ENCODE measurements around the gene CD1E. TPM values are rescaled to one million over a fixed set of nuclear protein-coding genes. Genes with fewer than 3 reads are reported as not detected.

CD1E gene
- total RNA-seq, 3 donors from 2014 or later (not counting 1 experiment from before 2014, with no cell fraction given) = 0.73 TPM; not detected in 2

DNA sequence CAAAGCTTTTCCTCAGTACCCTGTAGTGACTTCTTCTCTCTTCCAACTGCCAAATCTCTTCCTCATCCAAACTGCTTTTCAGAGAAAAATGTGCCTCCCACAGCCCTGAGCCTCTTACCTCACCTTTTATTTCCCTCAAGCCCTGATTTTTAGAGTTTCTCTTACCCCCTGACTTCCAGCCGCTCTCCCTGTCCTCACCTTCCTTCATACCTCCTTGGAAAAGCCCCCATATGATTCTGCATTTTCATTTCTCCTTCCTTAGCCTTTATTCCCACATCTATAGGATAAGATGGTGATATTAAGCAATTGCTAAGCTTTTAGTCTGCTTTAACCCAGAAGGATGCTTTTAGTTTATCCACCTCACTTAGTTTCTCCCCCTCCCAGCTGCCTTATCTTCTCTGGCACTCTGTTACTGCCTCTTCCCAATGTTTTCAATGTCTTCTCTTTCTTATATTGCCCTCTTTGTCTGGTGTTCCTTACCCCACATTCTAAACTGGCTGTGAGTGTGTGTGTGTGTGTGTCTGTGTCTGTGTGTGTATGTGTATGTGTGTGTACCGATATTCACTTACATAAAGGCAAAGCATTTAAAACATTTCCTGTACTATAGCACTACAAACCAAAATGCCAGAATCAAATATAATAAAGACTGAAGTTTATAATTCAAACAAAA is 22.1 kb upstream of the CD1E start, which contains the start of gene CD1B:
CD1B (minus strand) TSS at position 51 of the 670 bp plus-strand sequence. CDS start 108 bp downstream, outside the sequence.
- H3K9me3 ChIP-seq (ENCODE audit: control insufficient read depth, insufficient read depth, low read length) = no peaks in the 10 kb centered on the region
- Mint-ChIP-seq H3K27ac (no peak within 1 kb of the TSS), H3K9me3 (no peaks in the 10 kb centered on the region), H3K4me3 (no peak within 1 kb of the TSS), H3K27me3 (ENCODE audit: low read depth in 2 of 2) (no peaks in the 10 kb centered on the region), H3K36me3 (no peaks in the 10 kb centered on the region), H3K4me1 (peaks cover 13 to 15% of the 10 kb centered on the region in 2 donors)
- H3K36me3 ChIP-seq (ENCODE audit: control insufficient read depth, insufficient read depth, low read length) = no peaks in the 10 kb centered on the region
- no peak for ATAC-seq
- no peak within 1 kb of the TSS for H3K4me3 ChIP-seq (ENCODE audit: low read length)
- H3K4me1 ChIP-seq (ENCODE audit: control insufficient read depth, insufficient read depth, low read length) = no peaks in the 10 kb centered on the region
- no peak within 1 kb of the TSS for H3K27ac ChIP-seq (ENCODE audit: low read length)
- intact Hi-C loops (cut with micrococcal nuclease) = loop anchor here (2.0 kb wide), 1 partner anchor 127 kb away; no protein-coding TSS in a partner anchor
- no peak for DNase-seq
- no peak for TF ChIP-seq CTCF (IDR thresholded peaks at IDR 0.05)
- H3K27me3 ChIP-seq (ENCODE audit: control insufficient read depth, insufficient read depth, low read length) = no peaks in the 10 kb centered on the region
- 93% methylated on average over 1 of the region's 2 CpGs for WGBS (ENCODE audit: insufficient coverage)

DNA sequence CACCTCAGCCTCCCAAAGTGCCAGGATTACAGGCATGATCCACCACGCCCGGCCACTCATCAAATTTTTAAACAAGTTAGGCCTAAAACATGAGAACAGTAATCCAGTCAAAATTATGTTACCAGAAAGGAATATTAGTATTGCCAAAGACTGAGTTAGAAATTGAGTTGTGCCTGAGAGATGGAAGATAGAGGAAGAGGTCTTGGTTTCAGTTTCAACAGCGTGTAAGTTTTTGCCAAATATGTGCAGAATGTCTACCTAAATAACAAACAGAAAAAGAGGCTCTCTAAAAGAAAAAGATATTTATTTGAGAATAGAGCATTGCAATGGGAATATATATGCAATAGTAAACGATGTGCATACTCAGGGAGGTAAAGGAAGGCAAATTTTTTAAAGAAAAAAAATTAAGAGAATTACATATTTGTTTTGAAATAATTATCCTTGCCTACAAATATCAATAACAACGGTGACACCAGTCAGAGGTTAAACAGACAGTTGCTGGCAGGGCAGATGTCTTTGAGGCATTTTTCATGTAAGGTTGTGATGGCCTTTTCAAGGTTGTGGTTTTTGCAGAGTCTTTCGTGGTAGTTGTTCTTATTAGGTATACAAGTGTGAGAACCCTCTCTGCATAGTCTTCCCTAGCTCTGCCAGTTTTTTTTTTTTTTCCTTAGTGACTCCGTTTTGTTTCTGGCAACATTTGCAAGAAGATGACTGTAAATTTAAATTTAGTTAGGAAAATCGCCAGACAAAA is 20.1 kb upstream of the CD1E start:
- intact Hi-C loops (cut with micrococcal nuclease) = no loop called here
- Histone ChIP-seq H3K36me3 (ENCODE audit: control insufficient read depth, insufficient read depth, low read length) (no peaks in the 10 kb centered on the region), H3K4me1 (ENCODE audit: control insufficient read depth, insufficient read depth, low read length) (no peaks in the 10 kb centered on the region), H3K9me3 (ENCODE audit: control insufficient read depth, insufficient read depth, low read length) (no peaks in the 10 kb centered on the region), H3K27me3 (ENCODE audit: control insufficient read depth, insufficient read depth, low read length) (no peaks in the 10 kb centered on the region), H3K4me3 (ENCODE audit: low read length) (no peak overlapping the region), H3K27ac (ENCODE audit: low read length) (no peak overlapping the region)
- TF ChIP-seq CTCF (IDR thresholded peaks at IDR 0.05) = no peak
- DNase-seq (no peak), ATAC-seq (no peak)
- Mint-ChIP-seq H3K27me3 (ENCODE audit: low read depth in 2 of 2) (peaks cover 0 to under 1% of the 10 kb centered on the region in 2 donors), H3K4me3 (peak overlapping the region; percentile 40), H3K4me1 (peaks cover 13 to 15% of the 10 kb centered on the region in 2 donors), H3K27ac (no peak overlapping the region), H3K9me3 (no peaks in the 10 kb centered on the region), H3K36me3 (no peaks in the 10 kb centered on the region)
- 80% methylated on average over 3 of the region's 8 CpGs for WGBS (ENCODE audit: insufficient coverage)

- no peaks in the 10 kb centered on the region for H3K9me3 Mint-ChIP-seq
- 50% methylated on average over 2 of the region's 2 CpGs for WGBS (ENCODE audit: insufficient coverage)
- no peak overlapping the region for H3K27ac Mint-ChIP-seq
- H3K27me3 ChIP-seq (ENCODE audit: control insufficient read depth, insufficient read depth, low read length) = no peaks in the 10 kb centered on the region
- intact Hi-C loops (cut with micrococcal nuclease) = no loop called here
- peaks cover 5 to 8% of the 10 kb centered on the region in 2 donors for H3K27me3 Mint-ChIP-seq (ENCODE audit: low read depth in 2 of 2)
- TF ChIP-seq CTCF (IDR thresholded peaks at IDR 0.05) = no peak
- H3K4me3 ChIP-seq (ENCODE audit: low read length) = no peak overlapping the region
- no peaks in the 10 kb centered on the region for H3K9me3 ChIP-seq (ENCODE audit: control insufficient read depth, insufficient read depth, low read length)
- no peak for ATAC-seq
- H3K36me3 Mint-ChIP-seq = no peaks in the 10 kb centered on the region
- peaks cover 13 to 15% of the 10 kb centered on the region in 2 donors for H3K4me1 Mint-ChIP-seq
- H3K4me3 Mint-ChIP-seq = no peak overlapping the region
- H3K36me3 ChIP-seq (ENCODE audit: control insufficient read depth, insufficient read depth, low read length) = no peaks in the 10 kb centered on the region
- no peak overlapping the region for H3K27ac ChIP-seq (ENCODE audit: low read length)
- no peaks in the 10 kb centered on the region for H3K4me1 ChIP-seq (ENCODE audit: control insufficient read depth, insufficient read depth, low read length)
- DNase-seq = no peak
Measured at GRCh38 chr1:158334526-158335212, 19.0 kb upstream of the CD1E start.

Data from natural killer cell (primary cell).